GM21447 (cell line): ENCODE results near the gene C5orf24.
"Not testable (repeated sequence)": the region's sequence is repeated elsewhere in the genome, so short reads cannot be mapped to it uniquely, and the experiment has no call there.

ENCODE experiments used
- ATAC-seq: cut with Tn5 transposase; IDR thresholded peaks from one replicate; pipeline ENCODE4 v1.9.1; 2021; ENCODE audit not compliant: unreplicated experiment

Gene C5orf24

GRCh38 chr5:134845852-134846640 lies at the start of gene C5orf24:
C5orf24 (plus strand) TSS chr5:134845968; CDS start chr5:134854901, 8,933 bp downstream.
- peak; percentile 90 for ATAC-seq

- no peak for ATAC-seq
These were observed 47.3 kb upstream of the C5orf24 start for GRCh38 chr5:134798468-134798867.

- no peak for ATAC-seq
These were observed 41.9 kb upstream of the C5orf24 start for GRCh38 chr5:134803821-134804220.

- ATAC-seq, result no peak
These were observed 32.4 kb upstream of the C5orf24 start for GRCh38 chr5:134813407-134813806.

GRCh38 chr5:134813827-134814226 lies 31.9 kb upstream of the C5orf24 start:
- ATAC-seq, result no peak

- no peak for ATAC-seq
These were observed 28.8 kb upstream of the C5orf24 start for GRCh38 chr5:134817006-134817405.

GRCh38 chr5:134818776-134819175 lies 27.0 kb upstream of the C5orf24 start:
- no peak for ATAC-seq

- ATAC-seq, result no peak
These were observed 26.3 kb upstream of the C5orf24 start for GRCh38 chr5:134819407-134819963.

- ATAC-seq, result no peak
These were observed 23.9 kb upstream of the C5orf24 start for GRCh38 chr5:134821841-134822240.

GRCh38 chr5:134824681-134825080 lies 21.1 kb upstream of the C5orf24 start:
- no peak for ATAC-seq

- ATAC-seq, result no peak
These were observed 20.6 kb upstream of the C5orf24 start for GRCh38 chr5:134825212-134825611.

GRCh38 chr5:134833340-134834032 lies 12.3 kb upstream of the C5orf24 start:
- no peak for ATAC-seq

- no peak for ATAC-seq
These were observed 10.1 kb upstream of the C5orf24 start for GRCh38 chr5:134835623-134836022.

GRCh38 chr5:134837530-134838181 lies 8.1 kb upstream of the C5orf24 start:
- ATAC-seq, result no peak

GRCh38 chr5:134838361-134838760 lies 7.4 kb upstream of the C5orf24 start:
- ATAC-seq, result not testable (repeated sequence)

GRCh38 chr5:134840811-134841210 lies 5.0 kb upstream of the C5orf24 start:
- ATAC-seq, result no peak

- no peak for ATAC-seq
These were observed 1.5 kb upstream of the C5orf24 start for GRCh38 chr5:134844252-134844651.

- ATAC-seq, result no peak
These were observed 375 bp upstream of the C5orf24 start for GRCh38 chr5:134845335-134845851.

GRCh38 chr5:134846641-134846960 lies 833 bp downstream of the C5orf24 start:
- peak; percentile 20 for ATAC-seq

GRCh38 chr5:134849434-134849933 lies 3.7 kb downstream of the C5orf24 start:
- not testable (repeated sequence) for ATAC-seq

- ATAC-seq, result no peak
These were observed 5.6 kb downstream of the C5orf24 start for GRCh38 chr5:134851307-134851923.
